D721Med (cell line): ENCODE measurements around the gene PDE6B.
"Not testable (repeated sequence)": the region's sequence is repeated elsewhere in the genome, so short reads cannot be mapped to it uniquely, and the experiment has no call there.

Experiments
- DNase-seq: peaks from one replicate; pipeline ENCODE4 v3.0.0; 2011; ENCODE audit warnings: low spot score; ENCODE audit not compliant: insufficient read length
- FAIRE-seq: peaks from 2 replicates; lab custom pipeline; 2011; peaks lifted over from hg19 to GRCh38; lab: Jason Lieb, UNC
- CTCF ChIP-seq: IDR thresholded peaks from 2 replicates; pipeline ENCODE4 v1.5.1; 2012; ENCODE audit warnings: mild to moderate bottlenecking, control low read depth; ENCODE audit not compliant: insufficient read depth; ENCODE audit errors: missing control alignments

The PDE6B gene

GRCh38 chr4:704198-704891 is 79.0 kb downstream of the PDE6B start:
- no peak for DNase-seq
- FAIRE-seq = no peak
- no peak for TF ChIP-seq CTCF

GRCh38 chr4:704971-705277 is 79.6 kb downstream of the PDE6B start:
- FAIRE-seq (no peak), DNase-seq (no peak)

DNA sequence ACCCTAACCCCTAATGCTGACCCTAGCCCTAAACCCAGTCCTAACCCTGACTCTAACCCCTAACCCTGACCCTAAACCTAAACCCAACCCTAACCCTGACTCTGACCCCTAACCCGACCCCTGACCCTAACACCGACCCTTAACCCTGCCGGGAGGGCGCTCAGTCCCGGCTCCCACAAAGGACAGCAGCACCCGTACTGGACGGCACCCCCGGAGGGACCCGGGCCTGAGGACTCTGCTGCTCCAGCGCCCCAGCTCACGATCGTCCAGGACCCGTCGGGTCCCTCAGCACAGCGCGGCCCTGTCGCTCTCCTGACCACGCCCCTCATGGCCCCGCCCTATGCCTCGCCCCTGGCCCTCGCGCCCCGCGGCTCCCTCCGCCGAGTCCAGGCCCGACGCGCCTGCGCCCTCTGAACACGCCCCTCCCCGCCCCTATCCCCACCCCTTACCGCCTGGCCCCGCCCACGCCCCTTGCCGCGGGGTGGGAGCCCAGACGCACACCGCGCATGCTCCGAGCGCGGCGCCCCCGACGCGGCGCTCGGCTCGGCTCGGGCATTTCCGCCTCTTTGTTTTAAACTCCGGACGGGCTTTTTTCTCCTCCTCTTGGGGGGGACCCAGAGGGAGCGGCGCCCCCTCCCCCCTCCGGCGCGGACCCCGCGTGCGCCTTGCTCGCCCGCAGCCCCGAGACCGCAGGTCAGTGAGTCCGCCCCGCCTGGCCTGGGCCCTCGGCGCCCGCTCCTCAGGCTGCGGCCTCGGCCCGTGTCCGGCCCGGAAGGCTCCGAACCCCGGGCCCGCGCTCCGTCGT is 80.1 kb downstream of the PDE6B start, which contains the start of gene PCGF3:
TSS of gene PCGF3 (plus strand) at position 555 of the 805 bp plus-strand sequence. CDS start 27,849 bp downstream, outside the sequence.
- DNase-seq (peak; percentile 100), FAIRE-seq (no peak)
- TF ChIP-seq CTCF = no peak

More at GRCh38 chr4:704971-705277, 79.6 kb downstream of the PDE6B start:
- no peak for TF ChIP-seq CTCF

DNA sequence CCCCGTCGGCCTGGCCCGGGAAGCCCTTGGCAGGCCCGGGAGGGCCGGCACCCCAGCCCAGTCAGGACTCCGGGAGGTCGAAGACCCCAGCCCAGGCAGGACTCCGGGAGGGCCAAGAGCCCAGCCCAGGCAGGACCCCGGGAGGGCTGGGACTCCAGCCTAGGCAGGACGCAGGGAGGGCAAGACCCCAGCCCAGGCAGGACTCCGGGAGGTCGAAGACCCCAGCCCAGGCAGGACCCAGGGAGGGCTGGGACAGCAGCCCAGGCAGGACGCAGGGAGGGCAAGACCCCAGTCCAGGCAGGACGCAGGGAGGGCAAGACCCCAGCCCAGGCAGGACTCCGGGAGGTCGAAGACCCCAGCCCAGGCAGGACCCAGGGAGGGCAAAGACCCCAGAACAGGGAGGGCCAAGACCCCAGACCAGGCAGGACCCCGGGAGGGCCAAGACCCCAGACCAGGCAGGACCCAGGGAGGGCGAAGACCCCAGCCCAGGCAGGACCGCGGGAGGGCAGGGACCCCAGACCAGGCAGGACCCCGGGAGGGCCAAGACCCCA is 80.8 kb downstream of the PDE6B start:
- not testable (repeated sequence) for FAIRE-seq, DNase-seq

GRCh38 chr4:706834-707598 is 81.6 kb downstream of the PDE6B start:
- DNase-seq (no peak), FAIRE-seq (no peak)
- no peak for TF ChIP-seq CTCF

DNA sequence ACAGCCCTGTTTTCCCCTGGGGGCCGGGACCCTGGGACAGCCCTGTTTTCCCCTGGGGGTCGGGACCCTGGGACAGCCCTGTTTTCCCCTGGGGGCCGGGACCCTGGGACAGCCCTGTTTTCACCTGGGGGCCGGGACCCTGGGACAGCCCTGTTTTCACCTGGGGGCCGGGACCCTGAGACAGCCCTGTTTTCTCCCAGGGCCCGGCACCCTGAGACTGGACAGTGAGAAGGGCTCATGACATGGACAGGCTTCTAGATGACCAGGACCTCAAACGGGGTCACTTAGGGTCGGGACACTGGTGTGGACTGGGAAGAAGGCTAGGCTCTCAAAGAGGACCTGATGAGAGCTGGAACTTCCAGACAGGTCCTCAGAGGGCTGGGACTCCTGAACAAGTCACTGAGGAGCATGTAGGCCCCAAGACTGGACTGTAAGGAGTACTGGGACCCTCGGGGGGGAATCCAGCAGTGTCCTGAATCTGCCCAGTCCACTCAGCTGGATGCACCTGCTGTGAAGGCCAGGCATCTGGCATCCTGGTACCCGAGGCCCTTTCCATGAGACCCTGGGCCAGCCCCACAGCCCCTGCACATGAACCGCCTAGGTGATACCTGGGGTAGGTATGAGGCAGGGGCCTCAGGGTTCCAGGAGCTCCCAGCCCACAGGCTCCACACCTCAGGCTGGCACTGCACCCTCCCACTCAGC is 82.7 kb downstream of the PDE6B start:
- DNase-seq (no peak), FAIRE-seq (no peak)
- TF ChIP-seq CTCF = no peak

DNA sequence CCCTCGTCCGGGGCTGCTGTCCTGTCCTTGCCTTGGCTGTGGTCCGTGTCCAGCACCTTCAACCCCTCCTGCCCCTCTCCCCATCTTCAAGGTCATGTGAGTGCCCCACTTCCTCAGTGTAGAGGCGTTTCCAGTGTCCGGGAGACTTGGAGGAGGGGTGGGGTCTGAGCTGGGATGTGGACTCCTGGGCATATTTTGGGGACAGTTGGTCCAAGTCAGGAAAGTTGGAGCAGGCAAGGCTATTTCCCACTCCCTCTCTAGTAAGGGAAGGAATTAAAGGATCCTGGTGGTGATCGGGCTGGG is 83.2 kb downstream of the PDE6B start:
- no peak for DNase-seq
- TF ChIP-seq CTCF = no peak
- no peak for FAIRE-seq
